Spleen (tissue), 11 donors: ENCODE results near the gene SLC1A5. TPM values are rescaled to one million over a fixed set of nuclear protein-coding genes. Genes with fewer than 3 reads are reported as not detected.

Experiments
- DNase-seq: peaks from one replicate; pipeline ENCODE4 v3.0.0-alpha.2; 2020
- H3K27ac ChIP-seq, 8 donors: fragments of 200-600 bp; sonication (generic) in 7 of 8; 1 replicate in 4 of 8; 2 replicates in 4 of 8; pipeline versions ENCODE4 v1.5.0 to v1.8.0; 2016 to 2021; ENCODE audit warnings: inconsistent platforms in 4 of 8, mild to moderate bottlenecking in 4 of 8, moderate library complexity in 1 of 8
- H3K27me3 ChIP-seq, 7 donors: fragments of 200-600 bp; sonication (generic) in 6 of 7; replicated peaks in 1 of 7; 1 replicate in 4 of 7; 2 replicates in 3 of 7; pipeline versions ENCODE4 v1.5.0 to v1.8.0; 2016 to 2021; ENCODE audit warnings: inconsistent platforms in 3 of 7, mild to moderate bottlenecking in 1 of 7
- H3K36me3 ChIP-seq, 6 donors: fragments of 200-600 bp; sonication (generic) in 5 of 6; 1 replicate in 4 of 6; 2 replicates in 2 of 6; pipeline versions ENCODE4 v1.5.0 to v1.8.0; 2016 to 2021; ENCODE audit warnings: inconsistent platforms in 2 of 6
- H3K4me1 ChIP-seq, 6 donors: fragments of 200-600 bp; sonication (generic) in 5 of 6; 1 replicate in 3 of 6; 2 replicates in 3 of 6; pipeline versions ENCODE4 v1.5.0 to v1.8.0; 2016 to 2021; ENCODE audit warnings: inconsistent platforms in 3 of 6
- H3K4me3 ChIP-seq, 8 donors: fragments of 200-600 bp; sonication (generic) in 7 of 8; 1 replicate in 4 of 8; 2 replicates in 4 of 8; pipeline versions ENCODE4 v1.5.0 to v1.8.0; 2016 to 2021; ENCODE audit warnings: inconsistent platforms in 4 of 8, mild to moderate bottlenecking in 4 of 8, moderate library complexity in 2 of 8
- H3K9me3 ChIP-seq, 8 donors: fragments of 200-600 bp; sonication (generic) in 7 of 8; 1 replicate in 4 of 8; 2 replicates in 4 of 8; pipeline versions ENCODE4 v1.5.0 to v1.8.0; 2016 to 2021; ENCODE audit warnings: inconsistent platforms in 4 of 8
- POLR2A ChIP-seq, 3 donors: fragments of 450-650 bp; IDR thresholded peaks; one replicate each; pipeline ENCODE4 v1.5.1; 2017; ENCODE audit warnings: antibody characterized with exemption in 3 of 3, mild to moderate bottlenecking in 1 of 3
- POLR2AphosphoS5 ChIP-seq, 3 donors: sonication (generic); formaldehyde crosslinking; IDR thresholded peaks; one replicate each; pipeline ENCODE4 v1.5.1; 2017; ENCODE audit warnings: antibody characterized with exemption in 3 of 3
- WGBS, 5 donors: extraction: QIAGEN DNeasy Blood & Tissue Kit in 3 of 5; methylation state at CpG; one replicate each; pipeline versions ENCODE4 v1.1.5 to v1.1.7; 2013 to 2018; 5-methylcytosine and 5-hydroxymethylcytosine counted together
- intact Hi-C: fragments of 100-400 bp; cut with DNase I; formaldehyde crosslinking; loops from one replicate; pipeline ENCODE4 v1.15.0; 2023; ENCODE audit warnings: low total_unique reads
- polyA plus RNA-seq, 3 donors: library from polyadenylated mRNA; stranded (reverse); fragments of 200-250 nt; gene quantifications; one replicate each; pipeline ENCODE4 v1.2.1, GENCODE V29; 2013
- total RNA-seq, 7 donors: library from RNA; depleted of rRNA in 3 of 7; stranded (reverse); fragments of >200 nt in 3 of 7; fragmentation: NEBNext Ultra II Directional in 4 of 7; extraction: Animal tissue kit (Norgen Biotek cat#: 25700) in 4 of 7; gene quantifications; one replicate each; pipeline versions ENCODE4 v1.1.0 to v1.2.1, GENCODE V29; 2016 to 2021
- TF ChIP-seq, protein P1 (sequence below), 11 experiments: fragments of 200-600 bp in 7 of 11; fragments of 450-650 bp in 4 of 11; sonication (generic) in 4 of 11; IDR thresholded peaks in 8 of 11; conservative IDR thresholded peaks in 3 of 11; 1 replicate in 7 of 11; 2 replicates in 4 of 11; pipeline versions ENCODE4 v1.4.0 to v1.8.0; 2016 to 2021; ENCODE audit warnings: antibody characterized with exemption in 11 of 11, inconsistent platforms in 4 of 11, mild to moderate bottlenecking in 1 of 11
- donor health status: healthy with polysubstance abuse.
- donor health status: DM: no; HTN: no; CAD: no; lungs with moderate emphysema.
- donor health status: DM: no; HTN: no; CAD: no.
- donor health status: Bipolar disorder and iron deficiency.
- donor health status: healthy.
- donor health status: DM: no; HTN: no; CAD: no.
- donor health status: DM: yes; HTN: yes; CAD: no.

The SLC1A5 gene
- total and polyA plus RNA-seq, 10 donors, result 13.2 to 62.8 (median 48.0) TPM

DNA sequence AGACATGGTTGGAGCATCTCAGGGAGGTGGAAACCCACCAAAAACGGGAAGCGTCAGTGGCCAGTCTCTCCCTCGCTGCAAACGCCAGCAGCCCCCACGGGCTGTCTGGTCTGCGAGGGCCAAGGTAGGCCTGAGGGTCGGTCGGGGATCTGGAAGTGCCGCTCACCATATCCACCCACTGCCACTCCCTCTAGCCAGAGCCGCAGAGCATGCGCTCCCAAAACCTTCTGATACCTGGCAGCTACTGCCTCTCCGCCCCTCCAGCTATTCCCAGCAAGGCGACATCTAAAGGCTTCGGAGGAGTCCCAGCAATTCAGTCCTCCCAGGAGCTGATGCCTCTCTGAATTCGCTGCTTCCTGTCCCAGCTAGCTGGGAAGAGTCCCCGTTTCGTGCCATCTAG lies 46.9 kb downstream of the SLC1A5 start:
- Histone ChIP-seq H3K36me3 (peaks cover 0 to 63% (median 21%) of the 10 kb centered on the region in 6 donors), H3K4me1 (peaks cover 34 to 93% (median 78%) of the 10 kb centered on the region in 6 donors)

DNA sequence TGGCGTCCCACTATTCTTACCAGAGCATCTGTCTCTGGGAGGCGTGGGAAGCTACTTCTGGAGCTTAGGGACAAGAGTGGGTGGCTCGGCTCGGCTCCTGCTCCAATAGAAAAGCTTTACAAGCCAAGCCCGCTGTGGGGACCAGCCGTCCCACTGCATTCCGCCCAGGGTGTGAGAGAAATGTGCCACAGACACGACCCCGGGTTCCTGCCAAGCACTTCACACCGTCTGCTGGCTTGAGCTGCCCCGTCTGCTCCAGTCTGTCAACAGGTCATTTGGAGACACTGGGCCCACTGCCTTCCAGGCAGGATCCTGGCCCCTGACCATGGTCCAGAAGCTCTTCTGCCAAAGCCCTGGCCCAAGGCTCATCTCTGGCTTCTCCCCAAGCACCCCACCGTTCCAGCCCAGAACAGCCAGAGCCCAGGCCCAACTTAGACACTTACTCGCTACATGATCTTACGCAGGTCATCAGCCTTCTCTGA lies 49.1 kb downstream of the SLC1A5 start:
- no peaks in the 10 kb centered on the region for H3K27me3 ChIP-seq
- DNase-seq, result no peak
- peaks cover 27 to 100% (median 86%) of the 10 kb centered on the region in 6 donors for H3K4me1 ChIP-seq
- H3K9me3 ChIP-seq, result no peaks in the 10 kb centered on the region
- H3K27ac ChIP-seq, result peak overlapping the region in 6 of 8 donors; percentile 15 to 93 (median 52)
- TF ChIP-seq, protein P1, sequence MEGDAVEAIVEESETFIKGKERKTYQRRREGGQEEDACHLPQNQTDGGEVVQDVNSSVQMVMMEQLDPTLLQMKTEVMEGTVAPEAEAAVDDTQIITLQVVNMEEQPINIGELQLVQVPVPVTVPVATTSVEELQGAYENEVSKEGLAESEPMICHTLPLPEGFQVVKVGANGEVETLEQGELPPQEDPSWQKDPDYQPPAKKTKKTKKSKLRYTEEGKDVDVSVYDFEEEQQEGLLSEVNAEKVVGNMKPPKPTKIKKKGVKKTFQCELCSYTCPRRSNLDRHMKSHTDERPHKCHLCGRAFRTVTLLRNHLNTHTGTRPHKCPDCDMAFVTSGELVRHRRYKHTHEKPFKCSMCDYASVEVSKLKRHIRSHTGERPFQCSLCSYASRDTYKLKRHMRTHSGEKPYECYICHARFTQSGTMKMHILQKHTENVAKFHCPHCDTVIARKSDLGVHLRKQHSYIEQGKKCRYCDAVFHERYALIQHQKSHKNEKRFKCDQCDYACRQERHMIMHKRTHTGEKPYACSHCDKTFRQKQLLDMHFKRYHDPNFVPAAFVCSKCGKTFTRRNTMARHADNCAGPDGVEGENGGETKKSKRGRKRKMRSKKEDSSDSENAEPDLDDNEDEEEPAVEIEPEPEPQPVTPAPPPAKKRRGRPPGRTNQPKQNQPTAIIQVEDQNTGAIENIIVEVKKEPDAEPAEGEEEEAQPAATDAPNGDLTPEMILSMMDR (IDR thresholded peaks at IDR 0.05 in 8 of 11, conservative IDR thresholded peaks at IDR 0.05 in 3 of 11), result no peak
- TF ChIP-seq POLR2AphosphoS5 (IDR thresholded peaks at IDR 0.05), result peak in 1 of 3 donors; percentile 25
- H3K36me3 ChIP-seq, result peaks cover 0 to 84% (median 38%) of the 10 kb centered on the region in 6 donors
- no peak overlapping the region for H3K4me3 ChIP-seq
- intact Hi-C loops, result no loop called here
- WGBS, 5 donors, result 69 to 90% (median 78%) methylated on average over 12 to 14 of the region's 14 CpGs

More for the DNA sequence above, 46.9 kb downstream of the SLC1A5 start:
- Histone ChIP-seq H3K27ac (peak overlapping the region in 5 of 8 donors; percentile 18 to 97 (median 38)), H3K27me3 (no peaks in the 10 kb centered on the region), H3K4me3 (no peak overlapping the region), H3K9me3 (no peaks in the 10 kb centered on the region)
- DNase-seq, result no peak
- TF ChIP-seq POLR2AphosphoS5 (IDR thresholded peaks at IDR 0.05) (peak in 1 of 3 donors; percentile 27), POLR2A (IDR thresholded peaks at IDR 0.05) (no peak)
- 77 to 83% (median 80%) methylated on average over 13 to 17 of the region's 17 CpGs for WGBS, 5 donors
- intact Hi-C loops, result no loop called here

- Histone ChIP-seq H3K27me3 (no peaks in the 10 kb centered on the region), H3K27ac (peak overlapping the region in 7 of 8 donors; percentile 19 to 93 (median 71)), H3K36me3 (peaks cover 0 to 99% (median 48%) of the 10 kb centered on the region in 6 donors), H3K4me3 (no peak overlapping the region), H3K9me3 (no peaks in the 10 kb centered on the region), H3K4me1 (peaks cover 13 to 100% (median 82%) of the 10 kb centered on the region in 6 donors)
- no peak for DNase-seq
- WGBS, 5 donors, result 78 to 94% (median 83%) methylated on average over 19 of the region's 19 CpGs
- intact Hi-C loops, result no loop called here
- TF ChIP-seq POLR2AphosphoS5 (IDR thresholded peaks at IDR 0.05), result peak in 1 of 3 donors; percentile 48
- TF ChIP-seq, protein P1 (IDR thresholded peaks at IDR 0.05 in 8 of 11, conservative IDR thresholded peaks at IDR 0.05 in 3 of 11), result no peak
Observed at GRCh38 chr19:46737761-46738171, 50.6 kb downstream of the SLC1A5 start.

DNA sequence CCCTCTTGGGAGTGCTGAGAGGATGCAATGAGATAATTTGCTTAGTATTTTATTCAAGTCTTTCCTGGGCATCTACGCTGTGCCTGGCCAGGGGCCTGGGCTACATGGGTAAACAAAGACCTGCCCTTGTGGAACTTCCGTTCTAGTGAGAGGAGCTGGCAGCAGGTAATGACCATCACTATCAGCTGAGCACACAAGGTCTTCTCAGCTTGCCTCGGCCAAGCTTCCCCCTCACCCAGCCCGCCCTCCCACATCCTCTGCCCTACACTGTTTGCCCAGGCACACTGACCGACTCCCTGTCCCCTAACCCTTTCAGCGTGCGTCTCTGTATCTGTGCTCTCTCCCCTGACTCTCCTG lies 51.1 kb downstream of the SLC1A5 start:
- TF ChIP-seq, protein P1 (IDR thresholded peaks at IDR 0.05 in 8 of 11, conservative IDR thresholded peaks at IDR 0.05 in 3 of 11), result no peak
- TF ChIP-seq POLR2AphosphoS5 (IDR thresholded peaks at IDR 0.05) (peak in 2 of 3 donors; percentile 75 to 77), POLR2A (IDR thresholded peaks at IDR 0.05) (no peak)
- peaks cover 0 to 100% (median 53%) of the 10 kb centered on the region in 6 donors for H3K36me3 ChIP-seq
- peak overlapping the region; percentile 19 to 93 (median 70) for H3K27ac ChIP-seq
- no peaks in the 10 kb centered on the region for H3K27me3 ChIP-seq
- WGBS, 5 donors, result 76 to 90% (median 84%) methylated on average over 7 of the region's 7 CpGs
- H3K9me3 ChIP-seq, result no peaks in the 10 kb centered on the region
- intact Hi-C loops, result no loop called here
- no peak for DNase-seq
- H3K4me3 ChIP-seq, result no peak overlapping the region
- H3K4me1 ChIP-seq, result peaks cover 12 to 100% (median 82%) of the 10 kb centered on the region in 6 donors
